Testis (tissue), 2 donors: ENCODE data around the gene PCDH12.

Source experiments
- CTCF ChIP-seq, 3 experiments: fragments of 450-650 bp in 2 of 3; fragments of 200-600 bp in 1 of 3; sonication (generic) in 1 of 3; IDR thresholded peaks; one replicate each; pipeline ENCODE4 v1.5.1; 2016 to 2019; ENCODE audit warnings: antibody characterized with exemption in 3 of 3, mild to moderate bottlenecking in 2 of 3, moderate library complexity in 1 of 3
- POLR2A ChIP-seq: fragments of 450-650 bp; IDR thresholded peaks from one replicate; pipeline ENCODE4 v1.6.1; 2017; ENCODE audit warnings: antibody characterized with exemption, mild to moderate bottlenecking, moderate library complexity

- TF ChIP-seq CTCF (IDR thresholded peaks at IDR 0.05), result no peak
- no peak for TF ChIP-seq POLR2A
Measured at GRCh38 chr5:141913560-141914198, 44.3 kb downstream of the PCDH12 start.
